Muscle of back (tissue), 11 donors: ENCODE measurements around the gene DIDO1. TPM values are rescaled to one million over a fixed set of nuclear protein-coding genes. Genes with fewer than 3 reads are reported as not detected.
"Not testable (repeated sequence)": the region's sequence is repeated elsewhere in the genome, so short reads cannot be mapped to it uniquely, and the experiment has no call there.

Experiments
- DNase-seq, 3 donors: peaks; one replicate each; pipeline versions ENCODE4 v3.0.0 to v3.0.0-alpha.2; 2013
- polyA plus RNA-seq, 10 donors: library from polyadenylated mRNA; unstranded; fragments of 120-200 nt; gene quantifications; one replicate each; pipeline ENCODE4 v1.2.1, GENCODE V29; 2013; ENCODE audit not compliant: insufficient read length in 10 of 10

Gene DIDO1
- polyA plus RNA-seq, 10 donors = 32.9 to 42.2 (median 35.2) TPM

DNA sequence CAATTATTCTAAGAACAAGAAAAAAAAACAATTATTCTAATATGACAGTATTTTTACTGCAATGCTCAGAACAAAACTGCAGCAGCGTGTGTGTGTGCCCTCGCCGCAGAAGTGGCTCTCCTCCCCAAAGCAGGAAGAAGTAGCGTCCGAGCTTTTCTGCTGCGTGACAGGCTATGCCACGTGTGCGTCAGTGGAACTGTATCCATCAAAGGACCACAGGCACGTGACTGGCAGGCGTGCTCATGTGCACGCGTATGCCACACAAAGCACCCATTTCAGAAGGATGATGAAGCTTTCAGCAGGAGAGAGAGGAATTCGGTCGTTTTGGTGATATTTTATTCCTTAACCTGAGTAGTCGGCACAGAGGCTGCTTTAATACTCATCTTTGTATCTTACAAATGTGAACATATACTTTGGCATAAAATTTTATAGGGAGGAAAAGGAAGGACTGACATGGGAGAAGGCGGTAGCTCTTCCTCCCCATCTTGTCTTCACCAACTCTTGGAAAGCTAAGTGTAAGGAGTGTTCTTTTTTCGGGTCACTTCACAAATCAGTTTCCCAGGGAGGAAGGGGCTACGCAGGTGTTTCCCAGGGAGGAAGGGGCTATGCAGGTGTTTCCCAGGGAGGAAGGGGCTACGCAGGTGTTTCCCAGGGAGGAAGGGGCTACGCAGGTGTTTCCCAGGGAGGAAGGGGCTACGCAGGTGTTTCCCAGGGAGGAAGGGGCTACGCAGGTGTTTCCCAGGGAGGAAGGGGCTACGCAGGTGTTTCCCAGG lies 68.1 kb downstream of the DIDO1 start:
- DNase-seq = no peak

DNA sequence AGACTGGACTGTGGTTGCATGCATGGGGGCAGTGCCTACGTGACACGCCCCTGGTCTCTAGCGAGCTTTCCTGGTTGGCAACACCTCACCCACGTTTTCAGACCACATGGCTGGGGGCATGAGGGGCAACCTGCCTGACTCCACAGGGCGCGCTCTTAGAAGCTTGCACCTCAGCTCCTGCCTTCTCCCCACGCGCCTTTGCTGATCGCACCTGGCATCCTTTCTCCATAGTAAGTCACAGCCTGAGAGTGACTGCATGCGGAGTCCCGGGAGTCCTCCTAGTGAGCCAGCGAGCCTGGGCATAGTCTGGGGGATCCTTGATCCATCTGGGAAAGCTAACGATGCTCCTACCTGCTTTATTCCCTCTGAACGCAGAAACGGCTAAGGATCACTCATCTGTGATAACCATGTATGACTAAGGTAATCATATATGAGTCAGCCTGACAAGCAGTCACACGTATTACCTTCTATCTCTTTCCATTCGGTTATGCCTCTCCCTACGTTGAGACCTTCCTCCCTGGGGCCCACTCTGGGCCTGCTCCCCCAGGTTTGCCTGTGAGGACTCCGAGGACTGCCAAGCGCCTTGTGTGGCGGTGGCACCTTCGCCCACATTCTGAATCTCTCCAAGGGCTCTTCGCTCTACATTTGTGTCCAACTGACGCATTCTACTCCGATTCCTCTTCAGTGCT lies 69.2 kb downstream of the DIDO1 start:
- DNase-seq = no peak

DNA sequence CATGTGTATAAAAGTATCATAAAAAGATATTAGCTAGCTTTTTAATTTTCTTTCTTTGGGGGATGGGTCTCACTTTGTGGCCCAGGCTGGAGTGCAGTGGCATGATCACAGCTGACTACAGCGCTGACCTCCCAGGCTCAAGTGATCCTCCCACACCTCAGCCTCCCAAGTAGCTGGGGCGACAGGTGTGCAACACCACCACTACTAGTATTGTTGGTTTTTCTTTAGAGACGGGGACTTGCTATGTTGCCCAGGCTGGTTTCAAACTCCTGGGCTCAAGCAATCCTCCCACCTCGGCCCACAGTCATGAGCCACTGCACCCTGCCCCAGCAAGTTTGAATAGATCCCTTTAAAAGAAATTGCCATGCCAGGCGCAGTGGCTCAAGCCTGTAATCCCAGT lies 71.2 kb downstream of the DIDO1 start:
- DNase-seq = no peak

DNA sequence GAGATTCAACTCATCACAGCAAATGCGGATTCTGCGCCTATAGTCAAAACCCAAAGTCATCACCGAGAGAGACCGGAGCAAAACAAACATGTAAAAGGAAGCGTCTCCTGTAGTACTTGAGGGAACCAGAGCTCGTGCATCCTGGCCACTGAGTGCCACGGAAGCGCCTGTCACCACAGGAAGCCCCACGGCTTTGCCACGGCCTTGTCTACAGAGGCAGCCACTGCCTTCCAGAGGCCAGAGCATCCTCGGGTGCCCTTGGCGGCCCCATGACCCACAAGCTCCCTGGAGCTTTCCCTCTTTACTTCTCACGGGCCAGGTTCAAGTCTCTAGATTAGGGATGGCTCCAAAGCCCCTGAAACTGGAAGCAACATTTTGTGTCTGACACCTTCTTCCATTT lies 72.2 kb downstream of the DIDO1 start:
- DNase-seq = no peak

DNA sequence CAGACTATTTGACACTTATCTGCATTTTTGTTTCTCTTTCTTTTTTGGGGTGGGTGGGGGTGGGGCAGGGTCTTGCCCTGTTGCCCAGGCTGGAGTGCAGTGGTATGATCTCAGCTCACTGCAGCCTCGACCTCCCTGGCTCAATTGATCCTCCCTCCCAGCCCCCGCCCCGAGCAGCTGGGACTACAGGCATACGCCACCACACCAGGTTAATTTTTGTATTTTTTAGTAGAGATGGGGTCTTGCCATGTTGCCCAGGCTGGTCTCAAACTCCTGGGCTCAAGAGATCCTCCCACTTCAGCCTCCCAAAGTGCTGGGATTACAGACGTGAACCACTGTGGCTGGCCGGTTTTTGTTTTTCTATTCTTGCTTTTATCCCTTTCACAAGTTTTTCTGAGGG lies 73.0 kb downstream of the DIDO1 start:
- DNase-seq = not testable (repeated sequence)

DNA sequence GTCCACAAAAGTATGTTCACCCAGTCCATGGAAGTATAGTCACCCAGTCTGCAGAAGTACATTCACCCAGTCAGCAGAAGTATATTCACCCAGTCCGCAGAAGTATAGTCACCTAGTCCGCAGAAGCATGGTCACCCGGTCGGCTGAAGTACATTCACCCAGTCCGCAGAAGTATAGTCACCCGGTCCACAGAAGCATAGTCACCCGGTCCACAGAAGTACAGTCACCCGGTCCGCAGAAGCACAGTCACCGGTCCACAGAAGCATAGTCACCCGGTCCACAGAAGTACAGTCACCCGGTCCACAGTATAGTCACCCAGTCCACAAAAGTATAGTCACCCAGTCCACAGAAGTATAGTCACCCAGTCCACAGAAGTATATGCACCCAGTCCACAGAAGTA lies 73.5 kb downstream of the DIDO1 start:
- no peak for DNase-seq

DNA sequence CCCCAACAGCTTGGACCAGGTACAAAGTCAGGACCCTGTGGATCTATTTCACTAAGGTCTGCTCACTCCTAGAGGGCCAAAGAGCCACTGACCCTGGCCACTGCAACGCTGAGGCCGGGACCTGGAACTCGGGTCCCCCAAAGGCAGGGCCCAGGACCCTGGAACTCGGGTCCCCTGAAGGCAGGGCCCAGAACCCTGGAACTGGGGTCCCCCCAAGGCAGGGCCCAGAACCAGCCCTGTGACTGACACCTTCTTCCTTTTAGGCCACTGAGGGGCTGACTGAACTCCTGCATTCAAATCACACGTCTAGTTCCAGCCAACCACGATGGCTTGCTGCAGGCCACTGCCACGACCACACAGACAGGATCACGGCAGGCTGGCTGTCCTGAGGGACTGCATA lies 74.1 kb downstream of the DIDO1 start:
- DNase-seq = no peak

DNA sequence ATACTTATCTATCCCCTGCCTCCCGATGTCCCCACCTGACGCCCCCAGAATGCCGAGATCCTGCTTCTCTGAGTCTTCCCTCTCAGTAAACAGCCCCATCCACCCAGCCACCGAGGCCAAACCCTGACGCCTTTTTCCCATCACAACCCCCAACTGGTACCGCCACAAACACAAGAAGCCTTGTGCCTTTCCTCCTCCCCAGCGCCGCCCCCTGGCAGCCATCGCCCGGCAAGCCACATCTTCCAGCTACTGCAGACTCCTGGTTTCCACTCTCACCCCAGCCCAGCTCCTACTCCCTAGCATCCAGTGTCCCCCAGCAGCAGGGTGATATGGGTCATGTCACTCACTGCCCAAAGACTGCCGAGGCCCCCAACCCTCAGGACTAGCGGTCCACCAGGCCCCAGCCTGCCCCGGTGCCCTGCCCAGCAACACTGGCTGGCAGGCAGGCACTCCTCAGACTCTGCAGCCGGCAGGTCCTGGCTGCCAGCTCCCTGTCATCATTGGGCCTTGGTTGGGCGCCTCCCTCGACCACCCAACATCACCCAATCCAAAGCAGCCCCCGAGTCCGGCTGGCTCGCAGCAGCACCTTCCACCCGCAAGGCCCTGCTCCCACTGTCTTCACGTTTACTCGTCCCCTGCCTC lies 75.9 kb downstream of the DIDO1 start:
- DNase-seq = no peak

DNA sequence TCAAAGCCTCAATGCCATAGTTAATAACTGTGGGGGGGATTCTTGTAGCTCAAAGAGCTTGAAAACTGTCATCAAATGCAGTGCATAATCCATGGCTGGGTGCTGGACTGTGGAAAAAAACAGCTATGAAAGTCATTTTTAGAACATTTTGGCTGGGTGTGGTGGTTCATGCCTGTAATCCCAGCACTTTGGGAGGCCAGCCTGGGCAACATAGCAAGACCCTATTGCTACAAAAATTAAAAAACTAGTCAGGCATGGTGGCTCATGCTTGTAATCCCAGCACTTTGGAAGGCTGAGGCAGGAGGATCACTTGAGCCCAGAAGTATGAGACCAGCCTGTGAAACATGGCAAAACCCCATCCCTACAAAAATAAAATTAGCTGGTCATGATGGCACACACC lies 76.9 kb downstream of the DIDO1 start:
- no peak for DNase-seq

DNA sequence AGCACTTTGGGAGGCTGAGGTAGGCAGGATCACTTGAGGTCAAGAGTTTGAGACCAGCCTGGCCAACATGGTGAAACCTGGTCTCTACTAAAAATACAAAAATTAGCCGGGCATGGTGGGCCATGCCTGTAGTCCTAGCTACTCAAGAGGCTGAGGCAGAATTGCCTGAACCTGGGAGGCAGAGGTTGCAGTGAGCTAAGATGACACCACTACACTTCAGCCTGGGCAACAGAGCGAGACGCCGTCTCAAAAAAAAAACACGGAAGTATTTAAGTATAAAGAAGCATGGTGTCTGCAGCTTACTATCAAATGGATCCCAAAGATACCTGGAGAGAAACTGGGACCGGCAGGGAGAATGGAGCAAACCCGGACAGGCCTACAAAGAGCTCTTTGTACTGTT lies 77.4 kb downstream of the DIDO1 start:
- DNase-seq = not testable (repeated sequence)

DNA sequence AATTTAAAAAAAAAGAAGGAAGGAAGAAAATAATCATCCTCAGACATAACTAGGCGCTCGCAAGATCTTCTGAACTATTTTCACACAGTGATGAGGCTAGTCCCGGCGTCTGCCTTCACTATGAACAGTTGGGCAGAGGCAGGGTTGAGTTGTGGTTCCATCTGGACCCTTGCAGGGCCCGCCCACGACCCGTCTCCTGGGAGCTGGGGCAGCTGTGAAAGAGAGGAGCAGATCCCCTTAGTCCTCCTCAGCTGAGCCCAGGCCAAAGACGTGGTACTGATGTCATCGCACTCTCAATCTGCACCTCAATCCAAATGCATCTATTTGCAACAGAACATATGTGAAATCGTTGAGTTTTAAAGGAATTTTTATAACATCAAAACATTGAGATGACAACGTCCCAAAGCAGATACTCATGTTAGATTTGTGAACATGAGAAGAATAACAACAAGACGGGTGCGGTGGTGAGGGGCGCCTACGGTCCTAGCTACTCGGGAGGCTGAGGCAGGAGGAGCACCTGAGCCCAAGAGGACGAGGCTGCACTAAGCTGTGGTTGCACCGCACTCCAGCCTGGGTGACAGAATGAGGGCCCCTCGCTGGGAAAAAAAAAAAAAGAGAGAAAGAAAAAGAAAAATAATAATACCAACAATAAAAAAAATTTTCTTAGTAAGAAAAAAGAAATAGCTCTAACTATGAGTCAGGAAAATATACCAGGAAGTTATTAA lies 80.0 kb downstream of the DIDO1 start:
- peak in 1 of 3 donors; percentile 39 for DNase-seq

DNA sequence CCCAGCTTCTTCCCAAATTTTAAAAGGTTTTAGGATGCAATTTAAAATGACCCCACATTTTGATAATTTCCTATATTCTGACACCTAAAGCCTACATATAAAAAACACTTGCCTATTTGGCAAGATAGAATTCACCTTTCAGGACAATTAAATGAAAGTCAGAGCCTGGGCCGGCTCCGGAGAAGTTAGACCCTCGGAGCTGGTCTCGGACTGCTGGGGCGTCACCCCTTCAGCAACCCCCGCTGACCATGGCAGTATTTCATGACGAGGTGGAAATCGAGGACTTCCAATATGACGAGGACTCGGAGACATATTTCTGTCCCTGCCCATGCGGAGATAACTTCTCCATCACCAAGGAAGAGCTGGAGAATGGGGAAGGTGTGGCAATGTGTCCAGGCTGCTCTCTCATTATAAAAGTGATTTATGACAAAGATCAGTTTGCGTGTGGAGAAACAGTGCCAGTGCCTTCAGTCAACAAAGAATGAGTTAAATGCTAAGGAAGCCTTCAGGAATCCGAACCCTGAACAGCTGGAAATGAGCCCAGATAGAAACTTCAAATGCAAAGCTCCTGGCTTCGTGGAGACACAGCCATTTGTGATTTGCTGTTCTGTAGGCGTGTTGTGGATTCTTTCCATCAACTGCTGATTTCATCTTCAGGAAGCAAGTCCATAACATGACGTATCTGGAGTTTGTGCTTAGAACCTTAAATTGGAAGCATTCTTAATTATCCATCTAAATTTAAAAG lies 80.7 kb downstream of the DIDO1 start:
- DNase-seq = peak in 2 of 3 donors; percentile 29 to 49

DNA sequence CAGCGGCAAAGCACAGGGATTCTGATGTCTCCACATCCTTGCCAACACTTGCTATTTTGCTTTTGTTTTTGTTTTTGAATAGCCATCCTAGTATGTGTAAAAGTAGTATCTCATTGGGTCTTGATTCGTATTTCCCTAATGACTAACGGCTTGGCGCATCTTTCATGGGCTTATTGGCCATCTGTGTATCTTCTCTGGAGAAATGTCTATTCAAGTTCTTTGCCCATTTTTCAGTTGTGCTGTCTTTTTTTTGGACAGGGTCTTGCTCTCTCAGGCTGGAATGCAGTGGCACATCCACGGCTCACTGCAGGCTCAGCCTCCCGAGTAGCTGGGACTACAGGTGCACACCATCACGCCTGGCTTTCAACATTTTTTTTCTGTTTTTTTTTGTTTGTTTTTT lies 82.1 kb downstream of the DIDO1 start:
- no peak for DNase-seq

DNA sequence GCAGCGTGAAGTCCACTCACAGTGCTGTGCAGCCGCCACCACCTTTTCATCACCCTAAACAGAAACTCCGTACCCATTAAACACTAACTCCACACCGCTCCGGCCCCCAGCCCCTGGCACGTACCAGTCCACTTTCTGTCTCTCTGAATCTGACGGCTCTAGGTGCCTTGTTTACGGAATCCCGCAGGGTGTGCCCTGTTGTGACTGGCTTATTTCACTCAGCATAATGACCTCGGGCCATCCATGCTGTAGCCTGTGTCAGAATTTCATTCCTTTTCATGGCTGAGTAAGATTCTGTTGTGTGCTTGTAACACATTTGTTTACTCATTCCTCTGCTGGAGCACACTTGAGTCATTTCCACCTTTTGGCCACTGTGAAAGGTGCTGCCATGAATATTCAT lies 82.6 kb downstream of the DIDO1 start:
- DNase-seq = no peak

DNA sequence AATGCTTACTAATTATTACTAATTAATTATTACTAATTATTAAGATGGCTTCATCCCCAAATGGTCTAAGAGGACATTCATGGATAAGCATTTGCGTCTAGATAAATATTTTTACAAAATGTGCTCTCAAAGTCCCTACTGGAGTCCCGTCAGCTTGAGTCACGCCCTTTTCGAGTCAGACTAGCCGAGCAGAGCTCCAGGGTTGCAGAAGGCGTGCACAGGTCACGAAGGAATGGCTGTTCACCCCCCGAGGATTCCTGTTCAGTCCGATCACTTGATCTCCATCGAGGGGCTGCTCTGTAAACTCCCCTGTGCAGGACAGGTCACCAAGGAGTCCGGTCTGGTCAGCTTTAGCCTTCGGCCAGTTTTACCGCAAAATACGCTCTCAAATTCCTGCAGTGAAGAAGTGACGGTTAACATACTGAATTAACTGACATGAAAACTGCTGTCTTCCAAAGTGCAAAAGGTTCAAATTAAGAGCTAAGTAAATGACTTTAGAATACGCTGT lies 84.5 kb downstream of the DIDO1 start:
- DNase-seq = no peak

DNA sequence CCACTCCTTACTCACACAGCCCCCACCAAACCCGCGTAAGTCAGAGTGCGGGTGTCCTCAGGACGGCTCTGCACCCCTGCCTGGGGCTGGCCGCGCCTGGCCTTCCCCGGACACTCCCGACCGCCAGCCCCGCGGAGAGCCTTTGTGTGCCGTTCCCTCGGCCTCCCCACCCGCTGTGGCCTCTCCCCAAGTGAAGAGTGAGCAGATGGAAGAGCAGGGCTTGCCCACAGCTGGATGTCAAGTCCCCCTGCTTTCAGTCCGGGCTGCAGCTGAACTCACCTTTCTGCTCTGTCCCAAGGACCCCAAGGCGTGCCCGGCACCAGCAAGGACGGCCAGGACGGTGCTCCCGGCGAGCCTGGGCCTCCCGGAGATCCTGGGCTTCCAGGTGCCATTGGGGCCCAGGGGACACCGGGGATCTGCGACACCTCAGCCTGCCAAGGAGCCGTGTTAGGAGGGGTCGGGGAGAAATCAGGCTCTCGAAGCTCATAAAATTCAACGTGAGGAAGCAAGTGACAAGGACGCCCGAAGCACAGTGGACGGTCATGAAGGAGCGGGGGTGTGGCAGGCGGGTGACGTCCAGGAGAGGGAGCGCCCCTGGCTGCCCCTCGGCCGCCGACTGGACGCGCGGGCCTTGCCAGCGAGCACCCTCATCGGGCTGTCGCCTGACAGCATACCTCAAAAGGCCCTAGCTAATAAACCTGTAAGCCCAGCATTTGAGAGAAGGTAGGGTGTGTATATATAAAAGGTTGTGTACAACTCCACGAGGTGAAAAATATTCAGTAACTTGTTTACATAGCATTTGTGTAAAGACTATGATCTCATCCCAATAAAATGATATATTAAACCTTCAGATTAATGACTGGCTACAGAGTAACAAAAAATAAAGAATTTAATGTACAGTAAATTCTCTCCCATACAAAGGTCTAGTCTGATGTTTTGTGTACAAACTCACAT lies 85.8 kb downstream of the DIDO1 start:
- no peak for DNase-seq

DNA sequence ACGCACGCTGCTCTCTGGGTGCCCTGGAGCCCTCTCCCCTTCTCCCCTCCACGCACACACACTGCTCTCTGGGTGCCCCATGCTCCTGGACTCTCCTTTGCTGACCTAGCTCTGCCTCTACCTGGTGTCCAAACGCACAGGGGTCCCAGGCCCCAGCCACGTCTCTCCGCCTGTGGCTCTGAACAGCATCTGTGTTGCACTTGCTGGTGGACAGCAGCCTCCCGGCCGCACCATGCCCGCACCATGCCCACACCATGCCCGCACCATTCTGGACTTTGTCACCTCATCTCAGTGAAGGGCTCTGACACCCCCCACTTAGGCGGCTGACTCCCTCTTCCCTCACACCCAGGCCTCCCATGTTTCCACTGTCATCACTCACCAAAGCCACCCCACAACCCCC lies 86.5 kb downstream of the DIDO1 start:
- no peak for DNase-seq

DNA sequence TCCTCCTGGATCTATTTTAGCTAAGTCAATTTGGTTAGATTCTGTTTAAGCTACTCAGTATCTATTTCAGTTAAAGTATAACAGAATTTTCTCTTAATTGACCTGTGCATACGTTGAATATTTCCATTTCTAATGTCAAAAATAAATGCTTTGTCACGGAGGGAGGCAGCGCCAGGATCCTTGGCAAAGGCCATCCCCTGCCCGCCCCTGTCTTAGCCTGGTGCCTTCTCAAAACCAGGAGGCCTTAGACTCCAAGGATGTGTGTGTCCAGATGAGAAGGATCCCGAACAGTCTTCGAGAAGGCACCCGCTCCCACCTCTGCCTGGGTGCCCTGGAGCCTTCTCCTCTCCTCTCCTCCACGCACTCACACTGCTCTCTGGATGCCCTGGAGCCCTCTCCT lies 87.0 kb downstream of the DIDO1 start:
- DNase-seq = no peak

DNA sequence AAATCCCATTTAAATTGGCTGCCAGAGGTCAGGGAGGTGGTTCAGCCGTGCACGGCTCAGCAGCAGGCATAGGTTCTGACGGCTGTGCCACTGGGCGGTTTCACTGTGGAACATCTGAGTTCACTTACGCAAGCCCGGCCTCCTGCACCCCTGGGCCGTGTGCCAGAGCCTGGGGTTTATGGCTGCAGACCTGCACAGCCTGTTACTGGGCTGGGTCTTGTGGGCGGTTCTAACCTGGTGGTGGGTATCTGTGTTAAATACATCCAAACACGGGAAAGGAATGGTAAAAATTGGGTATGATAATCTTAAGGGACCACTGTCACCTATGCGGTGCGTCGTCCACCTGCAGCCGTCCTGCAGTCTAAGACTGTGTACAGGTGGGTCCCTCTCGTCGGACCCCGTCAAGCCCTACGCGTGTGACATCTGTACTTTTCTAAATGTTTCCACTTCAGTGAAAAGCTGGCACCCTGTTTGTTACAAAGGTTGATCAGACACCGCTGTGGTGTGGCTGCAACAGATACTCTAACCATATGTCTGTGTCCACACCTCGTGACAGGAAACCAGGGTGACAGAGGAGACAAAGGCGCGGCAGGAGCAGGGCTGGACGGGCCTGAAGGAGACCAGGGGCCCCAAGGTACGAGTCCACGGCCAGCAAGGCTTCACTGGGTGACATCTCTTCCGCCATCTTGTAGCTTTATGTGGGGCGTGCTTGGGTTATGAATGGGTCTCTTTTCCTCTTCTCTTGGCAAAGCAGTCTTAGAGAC lies 88.0 kb downstream of the DIDO1 start:
- DNase-seq = peak in 1 of 3 donors; percentile 12

DNA sequence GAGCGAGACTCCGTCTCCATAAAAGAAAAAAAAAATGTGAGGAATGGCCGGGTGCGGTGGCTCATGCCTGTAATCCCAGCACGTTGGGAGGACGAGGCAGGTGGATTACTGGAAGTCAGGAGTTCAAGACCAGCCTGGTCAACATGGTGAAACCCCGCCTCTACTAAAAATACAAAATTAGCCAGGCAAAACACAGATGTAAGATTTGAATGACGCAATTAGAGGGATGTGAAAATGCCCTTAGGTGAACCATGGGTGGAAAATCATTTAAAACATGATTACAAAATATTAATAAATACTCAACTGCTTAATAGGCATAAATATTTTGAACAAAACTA lies 88.5 kb downstream of the DIDO1 start:
- DNase-seq = no peak
